Measurements from ENCODE around the gene CD19.

- TF ChIP-seq CTCF (conservative IDR thresholded peaks at IDR 0.05 in 1 of 2, IDR thresholded peaks at IDR 0.05 in 1 of 2; ENCODE audit: low read depth in 1 of 2, low read length in 2 of 2): no peak
- no peak for TF ChIP-seq EZH2 (IDR thresholded peaks at IDR 0.05; ENCODE audit: low read length, missing control alignments)
Measured at GRCh38 chr16:28985211-28986041, 53.7 kb downstream of the CD19 start.
